SK-N-SH (cell line): ENCODE measurements around the gene GOLGA6L7.

Experiments
- CTCF ChIP-seq: fragments of 200-600 bp; sonication (generic); IDR thresholded peaks from 2 replicates; pipeline ENCODE4 v1.6.1; 2017; ENCODE audit warnings: antibody characterized with exemption, mild to moderate bottlenecking, moderate library complexity
- GABPA ChIP-seq: IDR thresholded peaks from 2 replicates; pipeline ENCODE4 v1.4.0; 2012; ENCODE audit warnings: low read depth, mild to moderate bottlenecking
- NRF1 ChIP-seq: IDR thresholded peaks from 2 replicates; pipeline ENCODE4 v1.6.1; 2012; ENCODE audit warnings: low read depth, mild to moderate bottlenecking, low read length
- POLR2AphosphoS5 ChIP-seq: IDR thresholded peaks from 2 replicates; pipeline ENCODE4 v1.6.1; 2012; ENCODE audit warnings: low read depth, low read length
- RCOR1 ChIP-seq: fragments of 150-350 bp; IDR thresholded peaks from 2 replicates; pipeline ENCODE4 v1.6.1; 2017; ENCODE audit warnings: antibody characterized with exemption, low read length
- SIN3A ChIP-seq: IDR thresholded peaks from 2 replicates; pipeline ENCODE4 v1.6.1; 2012; ENCODE audit warnings: low read depth, mild to moderate bottlenecking, low read length, moderate library complexity, borderline replicate concordance
- SMC3 ChIP-seq: IDR thresholded peaks from 2 replicates; pipeline ENCODE4 v1.6.1; 2012; ENCODE audit warnings: low read depth, low read length, improper control_type of control experiment
- TAF1 ChIP-seq: IDR thresholded peaks from 2 replicates; pipeline ENCODE4 v1.6.1; 2012; ENCODE audit warnings: low read depth, mild to moderate bottlenecking, low read length, moderate library complexity, borderline replicate concordance

- TF ChIP-seq GABPA (no peak), RCOR1 (no peak), POLR2AphosphoS5 (no peak), SIN3A (no peak), CTCF (no peak), NRF1 (no peak), SMC3 (no peak), TAF1 (no peak)
These were observed 39.1 kb upstream of the GOLGA6L7 start for GRCh38 chr15:28887339-28888174.
